NB4 (cell line): ENCODE measurements around the gene NUDCD2.
"Not testable (repeated sequence)": the region's sequence is repeated elsewhere in the genome, so short reads cannot be mapped to it uniquely, and the experiment has no call there.

Experiments
- DNase-seq: peaks from one replicate; pipeline ENCODE4 v3.0.0; 2010; ENCODE audit warnings: low read depth
- H3K4me3 ChIP-seq: one replicate; pipeline ENCODE4 v1.5.1; 2011; ENCODE audit warnings: mild to moderate bottlenecking, low read depth, low read length, moderate library complexity
- MYC ChIP-seq: IDR thresholded peaks from 2 replicates; pipeline ENCODE4 v1.6.1; 2011; ENCODE audit warnings: low read depth, low read length
- POLR2A ChIP-seq: IDR thresholded peaks from 2 replicates; pipeline ENCODE4 v1.6.1; 2011; ENCODE audit warnings: mild to moderate bottlenecking; ENCODE audit not compliant: insufficient read length; ENCODE audit errors: extremely low read depth
- TF ChIP-seq, protein P1 (sequence below): IDR thresholded peaks from one replicate; pipeline ENCODE4 v1.5.1; 2012; ENCODE audit warnings: low read depth, low read length
- TF ChIP-seq, protein P2 (sequence below): IDR thresholded peaks from 2 replicates; pipeline ENCODE4 v1.6.1; 2011; ENCODE audit warnings: low read depth, low read length

NUDCD2 gene

DNA sequence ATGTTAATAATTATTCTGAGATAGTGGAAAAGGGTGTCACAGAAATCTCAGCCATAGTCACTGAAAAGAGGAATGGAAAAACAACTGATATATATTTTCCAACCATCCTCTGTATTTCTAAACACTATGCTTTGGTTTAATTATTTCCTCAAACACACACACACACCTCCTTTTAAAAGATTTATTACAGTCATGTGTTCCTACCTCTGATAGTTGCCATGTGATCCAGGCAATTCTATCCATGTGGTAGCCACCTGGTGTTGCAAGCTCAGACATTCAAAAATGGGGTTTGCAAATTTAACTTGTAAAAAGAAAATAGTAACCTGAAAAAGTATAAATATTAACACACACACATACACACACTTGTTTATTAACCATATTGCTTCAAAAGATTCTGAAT, 62.5 kb downstream of the NUDCD2 start:
- no peak overlapping the region for H3K4me3 ChIP-seq
- TF ChIP-seq, protein P1, sequence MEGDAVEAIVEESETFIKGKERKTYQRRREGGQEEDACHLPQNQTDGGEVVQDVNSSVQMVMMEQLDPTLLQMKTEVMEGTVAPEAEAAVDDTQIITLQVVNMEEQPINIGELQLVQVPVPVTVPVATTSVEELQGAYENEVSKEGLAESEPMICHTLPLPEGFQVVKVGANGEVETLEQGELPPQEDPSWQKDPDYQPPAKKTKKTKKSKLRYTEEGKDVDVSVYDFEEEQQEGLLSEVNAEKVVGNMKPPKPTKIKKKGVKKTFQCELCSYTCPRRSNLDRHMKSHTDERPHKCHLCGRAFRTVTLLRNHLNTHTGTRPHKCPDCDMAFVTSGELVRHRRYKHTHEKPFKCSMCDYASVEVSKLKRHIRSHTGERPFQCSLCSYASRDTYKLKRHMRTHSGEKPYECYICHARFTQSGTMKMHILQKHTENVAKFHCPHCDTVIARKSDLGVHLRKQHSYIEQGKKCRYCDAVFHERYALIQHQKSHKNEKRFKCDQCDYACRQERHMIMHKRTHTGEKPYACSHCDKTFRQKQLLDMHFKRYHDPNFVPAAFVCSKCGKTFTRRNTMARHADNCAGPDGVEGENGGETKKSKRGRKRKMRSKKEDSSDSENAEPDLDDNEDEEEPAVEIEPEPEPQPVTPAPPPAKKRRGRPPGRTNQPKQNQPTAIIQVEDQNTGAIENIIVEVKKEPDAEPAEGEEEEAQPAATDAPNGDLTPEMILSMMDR, result no peak
- no peak for TF ChIP-seq MYC
- no peak for TF ChIP-seq POLR2A
- TF ChIP-seq, protein P2, sequence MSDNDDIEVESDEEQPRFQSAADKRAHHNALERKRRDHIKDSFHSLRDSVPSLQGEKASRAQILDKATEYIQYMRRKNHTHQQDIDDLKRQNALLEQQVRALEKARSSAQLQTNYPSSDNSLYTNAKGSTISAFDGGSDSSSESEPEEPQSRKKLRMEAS, result no peak
- no peak for DNase-seq

DNA sequence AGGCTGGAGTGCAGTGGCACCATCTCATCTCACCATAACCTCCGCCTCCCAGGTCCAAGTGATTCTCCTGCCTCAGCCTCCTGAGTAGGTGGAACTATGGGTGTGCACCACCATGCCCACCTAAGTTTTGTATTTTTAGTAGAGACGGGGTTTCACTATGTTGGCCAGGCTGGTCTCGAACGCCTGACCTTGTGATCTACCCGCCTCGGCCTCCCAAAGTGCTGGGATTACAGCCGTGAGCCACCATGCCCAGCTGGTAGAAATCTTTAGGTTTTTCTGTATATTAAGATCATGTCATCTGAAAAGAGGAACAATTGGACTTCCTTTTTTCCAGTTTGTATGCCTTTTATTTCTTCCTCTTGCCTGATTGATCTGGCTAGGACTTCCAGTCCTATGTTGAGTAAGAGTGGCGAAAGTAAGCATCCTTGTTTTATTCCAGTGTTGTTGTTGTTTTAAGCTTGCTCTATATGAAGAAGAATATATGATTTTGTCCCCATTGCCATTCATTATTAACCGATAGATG, 63.0 kb downstream of the NUDCD2 start:
- peak; percentile 30 for DNase-seq
- not testable (repeated sequence) for H3K4me3 ChIP-seq
